ENCODE measurements around the gene PITPNB.

GRCh38 chr22:27919222-27919941 lies at the start of gene PITPNB:
- TF ChIP-seq CTCF (IDR thresholded peaks at IDR 0.05), result peak in 1 of 3 experiments; percentile 12
- peak; percentile 53 for TF ChIP-seq POLR2A (IDR thresholded peaks at IDR 0.05)

Data from testis (tissue), 2 donors.